HepG2 (cell line): ENCODE data around the gene RANBP3.

ENCODE experiments used
- BRD4 ChIP-seq: sonication (generic); formaldehyde crosslinking; IDR thresholded peaks from 2 replicates; pipeline ENCODE4 v1.4.0; 2020; ENCODE audit warnings: missing genetic modification reagents
- CBX5 ChIP-seq: sonication (generic); formaldehyde crosslinking; IDR thresholded peaks from 2 replicates; pipeline ENCODE4 v1.4.0; 2020; ENCODE audit warnings: missing genetic modification reagents, borderline replicate concordance
- TBP ChIP-seq: sonication (generic); formaldehyde crosslinking; IDR thresholded peaks from 2 replicates; pipeline ENCODE4 v1.5.0; 2020; ENCODE audit warnings: missing genetic modification reagents
- ZNF3 ChIP-seq: IDR thresholded peaks from 2 replicates; pipeline ENCODE4 v1.7.0; 2017; ENCODE audit warnings: inconsistent platforms

- TF ChIP-seq BRD4 (CRISPR knock-in tag), result no peak
- no peak for TF ChIP-seq ZNF3 (CRISPR knock-in tag)
- no peak for TF ChIP-seq TBP (CRISPR knock-in tag)
- TF ChIP-seq CBX5 (CRISPR knock-in tag), result no peak
Measured at GRCh38 chr19:6020972-6021805, 43.2 kb upstream of the RANBP3 start.
